ENCODE results near the gene TRIP6. TPM values are rescaled to one million over a fixed set of nuclear protein-coding genes. Genes with fewer than 3 reads are reported as not detected.

The TRIP6 gene
- total RNA-seq, 4 donors from 2014 or later, result 66.3 to 113 (median 80.7) TPM

- WGBS, result 11% methylated on average over 17 of the region's 17 CpGs
- Histone ChIP-seq H3K36me3 (peaks cover 33% of the 10 kb centered on the region), H3K9me3 (no peaks in the 10 kb centered on the region), H3K4me3 (peak overlapping the region; percentile 85), H3K4me1 (peaks cover 39% of the 10 kb centered on the region), H3K27me3 (peaks cover 5% of the 10 kb centered on the region), H3K27ac (peak overlapping the region; percentile 87)
- DNase-seq (ENCODE audit: low spot score in 2 of 2), result no peak
- no peak for TF ChIP-seq POLR2AphosphoS5 (IDR thresholded peaks at IDR 0.05)
- no peak for TF ChIP-seq POLR2A (IDR thresholded peaks at IDR 0.05)
- TF ChIP-seq CTCF (IDR thresholded peaks at IDR 0.05), result no peak
- TF ChIP-seq EP300 (IDR thresholded peaks at IDR 0.05), result no peak
Observed at GRCh38 chr7:100825751-100826513, 41.3 kb upstream of the TRIP6 start.

GRCh38 chr7:100826514-100827329 is 40.5 kb upstream of the TRIP6 start:
- Histone ChIP-seq H3K36me3 (peaks cover 25% of the 10 kb centered on the region), H3K9me3 (no peaks in the 10 kb centered on the region), H3K4me1 (peaks cover 39% of the 10 kb centered on the region), H3K27ac (peak overlapping the region; percentile 87), H3K4me3 (peak overlapping the region; percentile 85), H3K27me3 (peaks cover 5% of the 10 kb centered on the region)
- 1% methylated on average over 17 of the region's 71 CpGs for whole genome bisulfite sequencing
- no peak for DNase-seq (ENCODE audit: low spot score in 2 of 2)
- no peak for TF ChIP-seq EP300 (IDR thresholded peaks at IDR 0.05)
- TF ChIP-seq POLR2A (IDR thresholded peaks at IDR 0.05), result no peak
- no peak for TF ChIP-seq POLR2AphosphoS5 (IDR thresholded peaks at IDR 0.05)
- TF ChIP-seq CTCF (IDR thresholded peaks at IDR 0.05), result no peak

GRCh38 chr7:100827330-100828226 is 39.6 kb upstream of the TRIP6 start, which contains the start of gene EPHB4:
Gene EPHB4 (minus strand): TSS chr7:100827523. CDS start chr7:100827030, 493 bp downstream.
- Histone ChIP-seq H3K27ac (peak within 1 kb of the TSS; percentile 87), H3K36me3 (peaks cover 16% of the 10 kb centered on the region), H3K4me3 (peak within 1 kb of the TSS; percentile 85), H3K4me1 (peaks cover 39% of the 10 kb centered on the region), H3K9me3 (no peaks in the 10 kb centered on the region), H3K27me3 (peaks cover 5% of the 10 kb centered on the region)
- no peak for TF ChIP-seq CTCF (IDR thresholded peaks at IDR 0.05)
- TF ChIP-seq POLR2AphosphoS5 (IDR thresholded peaks at IDR 0.05), result no peak
- no peak for TF ChIP-seq POLR2A (IDR thresholded peaks at IDR 0.05)
- no peak for TF ChIP-seq EP300 (IDR thresholded peaks at IDR 0.05)
- peak; percentile 83 to 88 for DNase-seq (ENCODE audit: low spot score in 2 of 2)
- 1% methylated on average over 29 of the region's 80 CpGs for WGBS

- Histone ChIP-seq H3K9me3 (no peaks in the 10 kb centered on the region), H3K27me3 (peaks cover 5% of the 10 kb centered on the region), H3K27ac (no peak overlapping the region), H3K4me1 (peaks cover 34% of the 10 kb centered on the region), H3K4me3 (no peak overlapping the region), H3K36me3 (no peaks in the 10 kb centered on the region)
- DNase-seq (ENCODE audit: low spot score in 2 of 2), result no peak
- 47% methylated on average over 14 of the region's 20 CpGs for WGBS
- TF ChIP-seq POLR2AphosphoS5 (IDR thresholded peaks at IDR 0.05) (no peak), CTCF (IDR thresholded peaks at IDR 0.05) (no peak), EP300 (IDR thresholded peaks at IDR 0.05) (no peak), POLR2A (IDR thresholded peaks at IDR 0.05) (no peak)
Observed at GRCh38 chr7:100829150-100829716, 38.0 kb upstream of the TRIP6 start.
